PC-9 (cell line): ENCODE results near the gene VPS37B. TPM values are rescaled to one million over a fixed set of nuclear protein-coding genes. Genes with fewer than 3 reads are reported as not detected.

Source experiments
- BruUV-seq: library from RNA; stranded (reverse); fragments of 400-500 nt; replicated peaks from 2 replicates; lab custom pipeline; 2021; lab: Mats Ljungman, UMichigan
- CTCF ChIA-PET: fragments of 300-600 bp; sonication (Branson Sonifier 250); formaldehyde crosslinking; loops from one replicate; lab custom pipeline; 2022; ENCODE audit warnings: antibody characterized with exemption; lab: Charles Lee
- POLR2A ChIA-PET: fragments of 300-600 bp; sonication (Branson Sonifier 250); formaldehyde crosslinking; loops from one replicate; lab custom pipeline; 2022; ENCODE audit warnings: antibody characterized with exemption; ENCODE audit not compliant: unreplicated experiment; lab: Charles Lee
- DNase-seq, 2 experiments: peaks; one replicate each; pipeline versions ENCODE4 v3.0.0 to v3.0.0-alpha.2; 2015 to 2022; ENCODE audit warnings: mixed read lengths in 1 of 2
- H2AFZ ChIP-seq: fragments of 200-600 bp; sonication (generic); 2 replicates; pipeline ENCODE4 v1.8.1; 2017; ENCODE audit warnings: antibody characterized with exemption
- H3F3A ChIP-seq: fragments of 200-600 bp; sonication (generic); 2 replicates; pipeline ENCODE4 v1.8.1; 2017; ENCODE audit warnings: antibody characterized with exemption, mild to moderate bottlenecking, low read depth; ENCODE audit not compliant: insufficient read depth
- H3K27ac ChIP-seq: fragments of 200-600 bp; sonication (generic); 2 replicates; pipeline ENCODE4 v1.6.1; 2016; ENCODE audit warnings: mixed run types
- H3K27me3 ChIP-seq: fragments of 200-600 bp; sonication (generic); 2 replicates; pipeline ENCODE4 v1.6.1; 2016; ENCODE audit warnings: low read depth, mixed run types; ENCODE audit not compliant: insufficient read depth
- H3K36me3 ChIP-seq: fragments of 200-600 bp; sonication (generic); 2 replicates; pipeline ENCODE4 v1.6.1; 2016; ENCODE audit warnings: low read depth, mixed run types
- H3K4me1 ChIP-seq: fragments of 200-600 bp; sonication (generic); replicated peaks from 2 replicates; pipeline ENCODE4 v1.6.1; 2016; ENCODE audit warnings: mixed run types; ENCODE audit not compliant: insufficient read depth
- H3K4me2 ChIP-seq: fragments of 200-600 bp; sonication (generic); 2 replicates; pipeline ENCODE4 v1.6.1; 2017; ENCODE audit warnings: mixed run types
- H3K4me3 ChIP-seq: fragments of 200-600 bp; sonication (generic); 2 replicates; pipeline ENCODE4 v1.6.1; 2016; ENCODE audit warnings: mixed run types
- H3K79me2 ChIP-seq: fragments of 200-600 bp; sonication (generic); 2 replicates; pipeline ENCODE4 v1.6.1; 2017; ENCODE audit warnings: low read depth, mixed run types
- H3K9me2 ChIP-seq: fragments of 200-600 bp; sonication (generic); 2 replicates; pipeline ENCODE4 v1.8.1; 2017; ENCODE audit warnings: mild to moderate bottlenecking; ENCODE audit not compliant: insufficient read depth
- H3K9me3 ChIP-seq: fragments of 200-600 bp; sonication (generic); 2 replicates; pipeline ENCODE4 v1.8.1; 2016; ENCODE audit warnings: low read depth; ENCODE audit not compliant: insufficient read depth
- H4K20me1 ChIP-seq: fragments of 200-600 bp; sonication (generic); 2 replicates; pipeline ENCODE4 v1.8.1; 2017; ENCODE audit not compliant: insufficient read depth
- CTCF ChIP-seq: fragments of 200-600 bp; sonication (generic); conservative IDR thresholded peaks from 2 replicates; pipeline ENCODE4 v1.6.1; 2017; ENCODE audit warnings: mixed run types, antibody characterized with exemption, mild to moderate bottlenecking, moderate library complexity
- EZH2 ChIP-seq: fragments of 200-600 bp; sonication (generic); IDR thresholded peaks from 2 replicates; pipeline ENCODE4 v1.8.0; 2017; ENCODE audit warnings: antibody characterized with exemption, low read depth
- intact Hi-C: fragments of 100-400 bp; cut with micrococcal nuclease; formaldehyde crosslinking; loops from one replicate; pipeline ENCODE4 v1.10.0; 2022; ENCODE audit not compliant: unreplicated experiment
- total RNA-seq: library from RNA; stranded (reverse); gene quantifications from 2 replicates; pipeline ENCODE4 v1.2.3, GENCODE V29; 2021

The VPS37B gene
- total RNA-seq, 1 experiment from 2014 or later = 51.4 TPM

- intact Hi-C loops = no loop called here
- CTCF ChIA-PET = no interaction called here
- Histone ChIP-seq H3K4me1 (peaks cover 26% of the 10 kb centered on the region), H3K9me3 (no peaks in the 10 kb centered on the region), H3F3A (peaks cover 32% of the 10 kb centered on the region), H3K9me2 (no peaks in the 10 kb centered on the region), H3K4me2 (no peak overlapping the region), H3K4me3 (no peak overlapping the region), H3K79me2 (no peaks in the 10 kb centered on the region), H3K27me3 (no peaks in the 10 kb centered on the region), H2AFZ (no peak overlapping the region), H4K20me1 (no peaks in the 10 kb centered on the region), H3K27ac (peak overlapping the region; percentile 54), H3K36me3 (no peaks in the 10 kb centered on the region)
- peak; percentile 68 to 90 for DNase-seq
- BruUV-seq = no TSS peak
- POLR2A ChIA-PET = no interaction called here
- TF ChIP-seq EZH2 (no peak), CTCF (no peak)
Observed at GRCh38 chr12:122830517-122831214, 65.3 kb downstream of the VPS37B start.

DNA sequence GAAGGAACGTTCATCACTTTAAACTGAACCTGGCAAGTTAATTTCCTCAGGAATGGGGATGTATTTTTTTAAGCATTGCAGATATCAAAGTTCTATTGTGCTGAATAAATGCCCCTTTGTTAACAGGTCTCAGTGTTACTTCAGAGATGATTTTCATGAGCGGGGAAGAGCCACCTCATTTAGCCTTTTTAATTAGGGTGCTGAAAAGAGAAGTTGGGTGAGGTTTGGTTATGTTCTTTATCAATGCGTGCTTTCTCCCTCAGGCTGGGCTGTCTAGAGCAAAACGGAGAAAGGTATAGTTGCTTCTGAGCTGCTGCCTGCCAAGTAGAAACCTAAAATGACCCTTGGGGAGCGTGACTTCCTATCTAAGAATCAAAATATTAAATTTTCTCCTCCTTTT is 68.7 kb downstream of the VPS37B start:
- POLR2A ChIA-PET = no interaction called here
- DNase-seq = no peak
- no peak overlapping the region for H3K4me2 ChIP-seq
- no peaks in the 10 kb centered on the region for H3K36me3 ChIP-seq
- no peaks in the 10 kb centered on the region for H4K20me1 ChIP-seq
- H3K9me2 ChIP-seq = no peaks in the 10 kb centered on the region
- CTCF ChIA-PET = no interaction called here
- H2AFZ ChIP-seq = no peak overlapping the region
- peaks cover 16% of the 10 kb centered on the region; the same call in 1 of the 2 replicates for H3F3A ChIP-seq
- no peaks in the 10 kb centered on the region for H3K9me3 ChIP-seq
- no peak overlapping the region for H3K27ac ChIP-seq
- BruUV-seq = no TSS peak
- no peak for TF ChIP-seq EZH2
- TF ChIP-seq CTCF = no peak
- intact Hi-C loops = no loop called here
- no peaks in the 10 kb centered on the region for H3K79me2 ChIP-seq
- H3K4me3 ChIP-seq = no peak overlapping the region
- H3K27me3 ChIP-seq = no peaks in the 10 kb centered on the region
- peaks cover 15% of the 10 kb centered on the region for H3K4me1 ChIP-seq

DNA sequence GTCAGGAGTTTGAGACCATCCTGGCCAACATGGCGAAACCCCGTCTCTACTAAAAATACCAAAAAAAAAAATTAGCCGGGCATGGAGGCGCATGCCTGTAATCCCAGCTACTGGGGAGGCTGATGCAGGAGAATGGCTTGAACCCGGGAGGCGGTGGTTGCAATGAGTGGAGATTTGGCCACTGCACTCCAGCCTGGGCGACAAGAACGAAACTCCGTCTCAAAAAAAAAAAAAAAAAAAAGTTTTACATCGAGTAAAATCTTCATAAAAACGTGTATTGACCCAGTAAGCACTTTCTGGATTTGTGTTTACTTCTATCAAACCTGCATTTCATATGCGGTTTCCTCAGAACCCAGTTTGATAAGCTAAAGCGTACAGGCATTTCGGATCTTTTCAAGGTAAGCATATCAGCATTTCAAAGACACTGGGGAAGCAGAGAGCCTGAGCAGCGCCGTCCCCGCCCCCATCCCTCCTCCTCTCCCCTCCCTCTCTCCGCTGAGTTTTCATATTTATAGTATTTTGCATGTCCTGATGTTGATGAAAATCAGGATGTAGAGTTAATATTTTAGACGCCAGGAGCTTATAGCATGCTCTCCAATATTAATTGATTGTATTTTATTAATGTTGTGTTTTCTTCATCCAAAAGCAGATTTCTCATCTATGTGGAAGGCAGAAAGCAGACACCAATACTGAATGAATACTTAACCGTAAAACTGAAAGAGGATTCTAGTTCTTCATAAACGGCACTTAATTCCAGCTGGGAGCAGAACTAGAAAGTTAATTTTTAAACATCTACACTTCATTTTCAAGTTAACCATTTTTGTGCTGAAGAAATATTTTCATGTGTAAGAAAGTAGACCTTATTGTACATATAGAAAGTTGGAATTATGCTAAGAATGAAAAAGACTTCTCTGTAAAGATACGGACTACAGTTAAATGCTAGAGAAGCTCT is 69.9 kb downstream of the VPS37B start:
- no TSS peak for BruUV-seq
- no peaks in the 10 kb centered on the region for H3K27me3 ChIP-seq
- TF ChIP-seq CTCF (no peak), EZH2 (no peak)
- CTCF ChIA-PET = no interaction called here
- H3F3A ChIP-seq = peaks cover 11% of the 10 kb centered on the region; the same call in 1 of the 2 replicates
- no peak overlapping the region for H2AFZ ChIP-seq
- no peaks in the 10 kb centered on the region for H3K79me2 ChIP-seq
- no peak for DNase-seq
- peaks cover 10% of the 10 kb centered on the region for H3K4me1 ChIP-seq
- 0 out of 2 replicates have a peak overlapping the region, but pooled peaks have one; percentile 35 for H3K4me3 ChIP-seq
- no peaks in the 10 kb centered on the region for H4K20me1 ChIP-seq
- intact Hi-C loops = no loop called here
- H3K9me3 ChIP-seq = no peaks in the 10 kb centered on the region
- peak overlapping the region; percentile 59 for H3K4me2 ChIP-seq
- no peak overlapping the region for H3K27ac ChIP-seq
- no peaks in the 10 kb centered on the region for H3K9me2 ChIP-seq
- H3K36me3 ChIP-seq = no peaks in the 10 kb centered on the region
- POLR2A ChIA-PET = no interaction called here
